Measurements from ENCODE around the gene ROBO4. TPM values are rescaled to one million over a fixed set of nuclear protein-coding genes. Genes with fewer than 3 reads are reported as not detected.

The ROBO4 gene
- total RNA-seq, result 100 to 1,000 TPM in 2 of 6 donors, 10 to 100 TPM in 4; 17.3 to 111 (median 50.2) TPM

- peak; percentile 29 to 47 for DNase-seq
- TF ChIP-seq POLR2AphosphoS5 (IDR thresholded peaks at IDR 0.05) (peak; percentile 62 to 67), EP300 (IDR thresholded peaks at IDR 0.05) (no peak), POLR2A (IDR thresholded peaks at IDR 0.05) (peak in 2 of 4 donors; percentile 34 to 35)
- H3K4me3 ChIP-seq, result peak within 1 kb of the TSS; percentile 43 to 54 (median 48)
- H3K4me1 ChIP-seq, result peaks cover 23 to 32% (median 29%) of the 10 kb centered on the region in 4 donors
- H3K27me3 ChIP-seq, result no peaks in the 10 kb centered on the region
- H3K36me3 ChIP-seq, result peaks cover 0 to 21% (median 0%) of the 10 kb centered on the region in 4 donors
- WGBS, 2 donors, result 40 to 43% methylated on average over 12 of the region's 12 CpGs
- peak; percentile 6 to 55 for ATAC-seq (ENCODE audit: low FRiP score in 2 of 2)
- no peaks in the 10 kb centered on the region for H3K9me3 ChIP-seq
- H3K27ac ChIP-seq, result peak within 1 kb of the TSS; percentile 84 to 89 (median 86)
Observed at GRCh38 chr11:124897674-124898262, at the start of gene ROBO4. Gene ROBO4 (minus strand): TSS chr11:124897865. CDS start chr11:124897795, 70 bp downstream.

DNA sequence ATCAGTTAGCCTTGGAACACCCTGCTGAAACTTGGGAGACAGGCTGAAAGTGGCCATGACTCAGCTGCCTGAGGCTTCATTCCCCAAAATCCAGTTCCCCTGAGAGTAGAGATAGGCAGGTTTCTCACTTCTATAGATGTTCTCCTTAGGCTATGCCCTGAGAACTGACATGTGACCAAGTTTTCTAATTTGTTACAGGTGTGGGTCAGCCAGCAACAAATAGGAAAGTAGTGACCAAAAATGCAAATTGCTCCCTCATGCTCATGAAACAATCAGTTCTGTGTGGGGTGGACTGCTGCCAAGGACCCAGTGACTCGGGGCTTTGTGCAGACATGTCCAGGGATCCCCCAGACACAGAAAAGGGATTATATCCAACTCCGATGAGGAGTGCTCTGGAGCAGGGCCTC lies 49.1 kb upstream of the ROBO4 start:
- Histone ChIP-seq H3K36me3 (no peaks in the 10 kb centered on the region), H3K27me3 (no peaks in the 10 kb centered on the region), H3K9me3 (no peaks in the 10 kb centered on the region), H3K4me3 (no peak overlapping the region), H3K27ac (no peak overlapping the region), H3K4me1 (no peaks in the 10 kb centered on the region)
- TF ChIP-seq POLR2AphosphoS5 (IDR thresholded peaks at IDR 0.05) (no peak), POLR2A (IDR thresholded peaks at IDR 0.05) (no peak), EP300 (IDR thresholded peaks at IDR 0.05) (no peak)
- TF ChIP-seq, protein P1, sequence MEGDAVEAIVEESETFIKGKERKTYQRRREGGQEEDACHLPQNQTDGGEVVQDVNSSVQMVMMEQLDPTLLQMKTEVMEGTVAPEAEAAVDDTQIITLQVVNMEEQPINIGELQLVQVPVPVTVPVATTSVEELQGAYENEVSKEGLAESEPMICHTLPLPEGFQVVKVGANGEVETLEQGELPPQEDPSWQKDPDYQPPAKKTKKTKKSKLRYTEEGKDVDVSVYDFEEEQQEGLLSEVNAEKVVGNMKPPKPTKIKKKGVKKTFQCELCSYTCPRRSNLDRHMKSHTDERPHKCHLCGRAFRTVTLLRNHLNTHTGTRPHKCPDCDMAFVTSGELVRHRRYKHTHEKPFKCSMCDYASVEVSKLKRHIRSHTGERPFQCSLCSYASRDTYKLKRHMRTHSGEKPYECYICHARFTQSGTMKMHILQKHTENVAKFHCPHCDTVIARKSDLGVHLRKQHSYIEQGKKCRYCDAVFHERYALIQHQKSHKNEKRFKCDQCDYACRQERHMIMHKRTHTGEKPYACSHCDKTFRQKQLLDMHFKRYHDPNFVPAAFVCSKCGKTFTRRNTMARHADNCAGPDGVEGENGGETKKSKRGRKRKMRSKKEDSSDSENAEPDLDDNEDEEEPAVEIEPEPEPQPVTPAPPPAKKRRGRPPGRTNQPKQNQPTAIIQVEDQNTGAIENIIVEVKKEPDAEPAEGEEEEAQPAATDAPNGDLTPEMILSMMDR (IDR thresholded peaks at IDR 0.05), result no peak
- DNase-seq, result no peak
- no peak for ATAC-seq (ENCODE audit: low FRiP score in 2 of 2)
- 63 to 74% methylated on average over 2 of the region's 2 CpGs for WGBS, 2 donors

GRCh38 chr11:124945826-124946225 lies 48.2 kb upstream of the ROBO4 start:
- ATAC-seq (ENCODE audit: low FRiP score in 2 of 2), result no peak
- no peak for DNase-seq
- no peaks in the 10 kb centered on the region for H3K27me3 ChIP-seq
- H3K9me3 ChIP-seq, result no peaks in the 10 kb centered on the region
- H3K27ac ChIP-seq, result no peak overlapping the region
- H3K36me3 ChIP-seq, result no peaks in the 10 kb centered on the region
- no peaks in the 10 kb centered on the region for H3K4me1 ChIP-seq
- TF ChIP-seq, protein P1 (IDR thresholded peaks at IDR 0.05), result no peak
- TF ChIP-seq POLR2AphosphoS5 (IDR thresholded peaks at IDR 0.05), result no peak
- TF ChIP-seq EP300 (IDR thresholded peaks at IDR 0.05), result no peak
- no peak for TF ChIP-seq POLR2A (IDR thresholded peaks at IDR 0.05)
- H3K4me3 ChIP-seq, result no peak overlapping the region
- 78 to 87% methylated on average over 6 of the region's 6 CpGs for WGBS, 2 donors

DNA sequence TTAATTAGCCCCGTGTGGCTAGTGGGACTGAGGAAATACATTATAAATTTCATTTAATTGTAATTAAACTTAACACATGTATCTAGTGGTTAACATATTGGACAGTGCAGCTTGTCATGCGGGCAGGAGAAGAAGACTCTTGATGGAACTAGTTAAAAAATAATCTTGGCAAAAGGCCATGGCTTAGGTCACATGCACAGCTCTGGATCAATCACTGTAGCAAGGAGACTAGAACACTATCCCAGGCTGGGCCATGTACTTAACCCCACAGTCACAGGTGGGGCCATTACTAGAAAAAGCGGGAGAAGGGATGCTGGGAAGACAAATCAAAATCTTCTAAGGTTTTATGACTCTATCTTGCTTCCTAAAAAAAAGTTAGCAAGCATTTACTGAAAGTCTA lies 46.9 kb upstream of the ROBO4 start:
- no peak for TF ChIP-seq POLR2AphosphoS5 (IDR thresholded peaks at IDR 0.05)
- no peak for TF ChIP-seq EP300 (IDR thresholded peaks at IDR 0.05)
- TF ChIP-seq, protein P1 (IDR thresholded peaks at IDR 0.05), result no peak
- TF ChIP-seq POLR2A (IDR thresholded peaks at IDR 0.05), result no peak
- ATAC-seq (ENCODE audit: low FRiP score in 2 of 2) (no peak), DNase-seq (no peak)
- Histone ChIP-seq H3K4me3 (no peak overlapping the region), H3K27ac (no peak overlapping the region), H3K27me3 (no peaks in the 10 kb centered on the region), H3K9me3 (no peaks in the 10 kb centered on the region), H3K36me3 (no peaks in the 10 kb centered on the region), H3K4me1 (no peaks in the 10 kb centered on the region)
- whole genome bisulfite sequencing, 2 donors, result 71 to 89% methylated on average over 3 of the region's 3 CpGs

DNA sequence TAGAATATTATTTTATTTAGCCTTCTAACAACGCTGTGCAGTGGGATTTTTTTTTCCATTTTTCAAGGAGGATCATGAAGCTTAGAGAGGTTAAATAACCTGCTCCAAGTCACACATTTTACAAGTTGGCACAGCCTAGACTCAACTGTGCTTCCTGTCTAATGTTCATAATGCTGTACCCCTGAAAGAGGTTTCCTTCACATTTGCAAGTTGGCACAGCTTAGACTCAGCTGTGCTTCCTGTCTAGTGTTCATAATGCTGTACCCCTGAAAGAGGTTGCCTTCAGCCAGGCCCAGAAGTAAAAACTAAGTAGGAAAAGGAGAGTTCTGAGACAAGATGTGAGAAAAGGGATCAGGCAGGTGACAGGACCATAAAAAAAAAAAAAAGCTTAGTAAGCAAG lies 46.1 kb upstream of the ROBO4 start:
- no peak for DNase-seq
- Histone ChIP-seq H3K27ac (no peak overlapping the region), H3K36me3 (no peaks in the 10 kb centered on the region), H3K9me3 (no peaks in the 10 kb centered on the region), H3K27me3 (no peaks in the 10 kb centered on the region), H3K4me3 (no peak overlapping the region), H3K4me1 (peaks cover 0 to 3% (median 0%) of the 10 kb centered on the region in 4 donors)
- TF ChIP-seq, protein P1 (IDR thresholded peaks at IDR 0.05), result no peak
- TF ChIP-seq POLR2AphosphoS5 (IDR thresholded peaks at IDR 0.05) (no peak), EP300 (IDR thresholded peaks at IDR 0.05) (no peak), POLR2A (IDR thresholded peaks at IDR 0.05) (no peak)
- no peak for ATAC-seq (ENCODE audit: low FRiP score in 2 of 2)
- WGBS, 2 donors, result 13 to 56% methylated on average over 1 of the region's 1 CpG

All from upper lobe of left lung (tissue), 6 donors.